IMR-90 (cell line): Measurements from ENCODE around the gene ST8SIA4.

ENCODE experiments used
- MAZ ChIP-seq: IDR thresholded peaks from 2 replicates; pipeline ENCODE4 v1.6.1; 2012; ENCODE audit warnings: low read depth, mild to moderate bottlenecking, low read length, improper control_type of control experiment, moderate library complexity, borderline replicate concordance
- TF ChIP-seq, protein P1 (sequence below): conservative IDR thresholded peaks from 2 replicates; pipeline ENCODE4 v1.5.1; 2012; ENCODE audit warnings: mild to moderate bottlenecking, low read depth, low read length, improper control_type of control experiment

DNA sequence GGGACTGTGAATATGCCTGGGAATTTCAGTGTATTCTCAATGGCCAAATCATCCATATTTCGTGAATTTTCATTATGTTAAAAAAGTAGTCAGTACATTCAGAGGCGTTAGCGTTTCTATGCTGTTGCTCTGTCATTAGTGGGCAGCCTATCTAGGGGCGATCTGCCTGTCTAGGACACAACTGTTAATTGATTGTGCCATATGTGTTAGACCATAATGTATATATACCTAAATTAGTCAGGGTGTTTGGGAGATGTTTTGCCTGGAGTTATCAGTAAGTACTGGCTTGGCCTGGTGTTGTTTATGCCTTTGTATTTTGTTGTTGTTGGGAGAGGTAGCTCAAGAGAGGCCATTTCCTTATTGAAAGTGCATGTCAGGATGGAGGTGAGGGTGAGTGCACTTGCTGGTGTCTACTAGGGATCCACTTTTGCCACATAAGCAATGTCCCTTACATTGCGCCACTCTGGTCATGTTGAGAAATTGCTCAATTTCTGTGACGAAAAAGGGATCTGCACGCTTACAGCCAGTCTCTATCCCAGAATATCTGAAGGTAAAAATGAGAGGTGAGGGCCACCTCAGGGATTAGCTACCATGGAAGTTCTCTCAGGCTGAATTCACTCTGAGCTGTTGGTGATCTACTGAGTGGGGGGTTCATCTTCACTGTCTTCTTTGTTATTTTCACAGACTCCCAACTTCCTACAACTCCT is 123.3 kb downstream of the ST8SIA4 start:
- TF ChIP-seq, protein P1, sequence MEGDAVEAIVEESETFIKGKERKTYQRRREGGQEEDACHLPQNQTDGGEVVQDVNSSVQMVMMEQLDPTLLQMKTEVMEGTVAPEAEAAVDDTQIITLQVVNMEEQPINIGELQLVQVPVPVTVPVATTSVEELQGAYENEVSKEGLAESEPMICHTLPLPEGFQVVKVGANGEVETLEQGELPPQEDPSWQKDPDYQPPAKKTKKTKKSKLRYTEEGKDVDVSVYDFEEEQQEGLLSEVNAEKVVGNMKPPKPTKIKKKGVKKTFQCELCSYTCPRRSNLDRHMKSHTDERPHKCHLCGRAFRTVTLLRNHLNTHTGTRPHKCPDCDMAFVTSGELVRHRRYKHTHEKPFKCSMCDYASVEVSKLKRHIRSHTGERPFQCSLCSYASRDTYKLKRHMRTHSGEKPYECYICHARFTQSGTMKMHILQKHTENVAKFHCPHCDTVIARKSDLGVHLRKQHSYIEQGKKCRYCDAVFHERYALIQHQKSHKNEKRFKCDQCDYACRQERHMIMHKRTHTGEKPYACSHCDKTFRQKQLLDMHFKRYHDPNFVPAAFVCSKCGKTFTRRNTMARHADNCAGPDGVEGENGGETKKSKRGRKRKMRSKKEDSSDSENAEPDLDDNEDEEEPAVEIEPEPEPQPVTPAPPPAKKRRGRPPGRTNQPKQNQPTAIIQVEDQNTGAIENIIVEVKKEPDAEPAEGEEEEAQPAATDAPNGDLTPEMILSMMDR = no peak
- TF ChIP-seq MAZ = no peak
